ENCODE measurements around the gene POU6F1. TPM values are rescaled to one million over a fixed set of nuclear protein-coding genes. Genes with fewer than 3 reads are reported as not detected.

POU6F1 gene
- total RNA-seq, 1 experiment from 2014 or later: 1.0 TPM

DNA sequence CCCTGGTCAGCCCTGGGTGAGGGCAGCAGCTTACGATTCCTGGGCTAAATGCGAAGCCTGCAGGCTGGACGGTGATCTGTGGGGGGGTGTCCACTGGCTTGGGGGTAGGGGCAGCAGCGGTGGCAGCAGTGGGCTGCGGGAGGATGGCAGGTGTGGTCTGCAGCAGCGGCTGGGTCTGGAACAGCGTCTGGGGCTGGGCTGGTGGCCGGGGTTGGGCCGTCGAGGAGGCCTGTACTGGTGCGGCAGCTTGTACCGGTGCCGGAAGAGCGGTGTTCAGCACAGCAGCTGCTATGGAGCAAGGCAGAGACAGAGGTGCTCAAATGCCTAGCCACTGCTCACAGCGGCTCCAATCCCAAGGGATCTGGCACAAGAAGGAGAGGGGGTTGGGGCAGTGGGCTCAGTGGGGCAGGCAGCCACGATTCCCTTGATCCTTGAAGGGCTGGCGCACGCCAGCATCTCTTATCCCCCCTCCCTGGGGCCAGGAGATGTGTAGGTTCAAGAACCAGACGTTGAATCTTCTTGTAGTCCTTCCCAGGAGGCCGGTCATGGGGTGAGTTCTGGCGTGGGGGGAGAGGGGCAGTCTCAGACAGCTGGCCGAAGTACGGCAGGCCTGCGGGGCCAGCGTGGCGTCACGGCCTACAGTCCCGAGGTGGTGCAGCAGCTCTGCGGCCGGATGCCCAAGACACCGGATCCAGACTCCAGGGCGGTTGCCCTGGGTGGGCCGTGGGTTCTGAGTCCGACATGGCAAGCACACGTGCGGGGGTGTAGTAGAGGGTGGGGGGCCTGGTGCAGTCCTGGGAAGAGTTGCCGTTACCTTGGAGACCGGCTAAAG, 19.9 kb downstream of the POU6F1 start:
- DNase-seq (ENCODE audit: low spot score): no peak

- no peak for DNase-seq (ENCODE audit: low spot score)
Observed at GRCh38 chr12:51196547-51196946, 21.3 kb downstream of the POU6F1 start.

DNA sequence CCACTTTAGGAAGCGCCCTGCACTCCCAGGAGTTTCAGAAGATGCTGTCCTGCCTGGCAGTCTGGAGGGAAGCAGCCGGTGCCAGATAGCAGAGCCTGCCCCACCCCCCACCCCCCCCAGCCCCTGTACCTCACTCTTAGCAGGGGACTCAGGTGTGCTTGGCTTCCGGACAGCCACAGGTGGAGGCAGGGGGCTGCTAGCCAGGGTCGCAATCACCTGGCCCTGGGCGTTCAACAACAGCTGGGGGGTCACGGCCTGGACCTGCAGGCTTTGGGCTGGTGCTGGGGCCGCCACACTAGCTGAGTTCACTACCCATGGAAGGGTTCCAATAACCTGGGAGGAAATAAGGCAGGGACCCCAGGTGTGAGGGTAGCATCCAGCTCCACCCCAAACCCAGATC, 22.0 kb downstream of the POU6F1 start:
- DNase-seq (ENCODE audit: low spot score): no peak

- DNase-seq (ENCODE audit: low spot score): no peak
Observed at GRCh38 chr12:51192284-51192671, 25.6 kb downstream of the POU6F1 start.

DNA sequence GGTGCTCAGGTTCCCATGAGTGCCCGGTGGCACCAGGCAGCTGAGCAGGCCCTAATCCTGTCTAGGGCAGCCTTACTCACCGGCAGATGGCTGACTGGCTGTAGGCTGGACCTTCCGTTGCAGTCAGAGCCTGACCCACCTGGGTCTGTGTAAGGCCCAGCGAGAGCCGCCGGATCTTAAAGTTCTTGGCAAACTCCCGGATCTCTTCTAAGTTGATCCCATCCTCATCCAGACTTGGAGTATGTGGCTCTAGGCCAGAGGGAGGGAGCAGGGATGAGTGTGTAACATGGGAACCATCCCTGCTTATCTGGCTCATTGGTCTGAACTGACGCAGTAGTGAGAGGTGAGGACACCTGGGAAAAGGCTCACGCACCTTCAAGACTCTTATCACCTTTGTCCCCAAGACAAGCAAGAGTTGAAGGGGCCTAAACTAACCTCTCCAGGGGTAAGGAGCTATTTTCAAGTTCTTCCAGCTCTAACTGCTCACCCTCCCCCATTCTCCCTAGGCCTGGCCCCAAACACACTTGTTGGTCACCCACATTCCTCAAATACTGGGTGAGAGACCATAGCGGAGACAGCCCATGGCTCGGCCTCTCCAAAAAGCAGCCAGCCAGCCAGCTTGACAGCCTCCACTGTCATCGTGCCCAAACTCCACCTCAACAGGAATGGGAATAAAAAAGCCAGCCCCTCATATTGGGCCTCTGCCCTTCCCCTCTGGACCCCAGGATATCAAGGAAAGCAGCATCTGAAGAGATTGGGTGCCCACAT, 26.2 kb downstream of the POU6F1 start:
- no peak for DNase-seq (ENCODE audit: low spot score)

DNA sequence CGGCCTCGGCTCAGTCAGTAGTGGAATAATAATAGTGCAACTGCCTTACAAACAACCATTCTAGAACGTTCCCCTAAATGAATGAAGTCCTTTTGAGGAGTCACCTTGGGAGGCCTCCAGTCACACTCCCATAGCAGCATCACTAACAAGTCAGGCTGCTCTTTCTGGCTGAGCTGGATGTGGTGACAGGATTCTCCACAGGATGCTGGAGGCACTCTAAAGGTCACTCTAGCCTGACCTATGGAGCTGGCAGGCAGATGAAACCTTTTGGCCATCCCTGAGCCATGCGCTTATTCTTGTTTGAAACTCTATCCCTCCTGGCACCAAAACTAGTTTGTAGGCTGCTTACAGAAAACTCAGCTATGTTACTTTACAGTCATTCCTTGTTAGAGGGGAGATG, 27.0 kb downstream of the POU6F1 start:
- DNase-seq (ENCODE audit: low spot score): no peak

GRCh38 chr12:51189790-51190355, 28.0 kb downstream of the POU6F1 start:
- DNase-seq (ENCODE audit: low spot score): no peak

DNA sequence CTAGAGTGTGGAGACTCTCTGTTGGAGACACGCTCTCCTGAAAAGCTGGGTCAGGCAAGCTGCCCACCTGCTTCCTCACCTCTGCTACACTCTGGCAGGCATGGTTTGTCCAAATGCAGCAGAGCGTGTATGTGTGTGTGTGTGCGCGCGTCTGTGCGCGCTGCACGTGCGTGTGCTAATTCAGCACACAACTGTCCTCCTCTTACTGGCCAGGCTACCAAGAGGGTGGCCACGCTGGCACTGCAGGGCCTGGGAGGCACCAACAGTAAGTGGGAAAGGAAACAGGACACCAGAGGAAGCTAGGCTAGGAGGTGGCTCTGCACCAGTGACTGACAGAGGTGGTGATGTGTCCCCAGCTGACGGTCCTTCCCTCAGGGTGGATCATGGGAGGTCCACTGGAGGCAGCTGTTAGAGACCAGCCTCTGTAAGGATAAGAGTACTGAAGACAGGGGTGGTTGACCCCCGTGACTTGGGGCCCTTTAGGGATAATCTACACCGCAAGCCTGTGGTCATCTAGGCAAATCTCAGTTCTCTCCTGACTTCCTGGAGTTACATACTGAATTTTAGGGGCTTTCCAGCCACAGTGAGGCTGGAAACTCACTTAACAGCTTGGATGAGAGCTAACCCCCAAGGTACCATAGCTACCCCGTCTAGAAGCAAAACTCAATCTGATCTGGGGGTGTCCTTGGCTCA, 29.4 kb downstream of the POU6F1 start:
- no peak for DNase-seq (ENCODE audit: low spot score)

DNA sequence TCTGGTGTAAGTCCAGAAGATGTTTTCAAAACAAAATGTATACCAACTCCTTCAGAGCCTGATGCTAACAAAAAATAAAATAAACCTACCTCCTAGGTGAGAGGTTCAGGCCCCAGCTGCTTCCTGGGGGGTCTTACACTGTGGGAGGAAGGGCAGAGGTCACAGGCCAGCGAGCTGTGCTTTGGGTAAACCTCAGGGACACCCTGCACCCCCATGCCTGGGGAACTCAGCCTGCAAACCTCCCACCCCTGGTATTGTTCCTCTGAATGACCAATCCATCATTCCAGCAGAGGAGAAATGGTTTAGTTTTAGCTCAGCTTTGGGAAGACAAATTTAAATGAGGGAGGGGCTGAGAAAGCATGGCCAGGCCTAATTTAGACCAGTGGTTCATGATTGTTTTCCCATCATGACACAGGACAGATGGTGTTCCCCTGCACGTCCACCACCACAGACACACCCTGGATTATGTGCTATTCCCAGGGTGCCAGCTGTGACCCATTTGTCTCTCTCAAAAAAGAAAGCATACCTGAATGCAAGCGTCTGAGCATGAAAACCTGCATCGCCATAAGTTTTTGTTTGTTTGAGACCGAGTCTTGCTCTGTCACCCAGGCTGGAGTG, 30.4 kb downstream of the POU6F1 start:
- DNase-seq (ENCODE audit: low spot score): no peak

DNA sequence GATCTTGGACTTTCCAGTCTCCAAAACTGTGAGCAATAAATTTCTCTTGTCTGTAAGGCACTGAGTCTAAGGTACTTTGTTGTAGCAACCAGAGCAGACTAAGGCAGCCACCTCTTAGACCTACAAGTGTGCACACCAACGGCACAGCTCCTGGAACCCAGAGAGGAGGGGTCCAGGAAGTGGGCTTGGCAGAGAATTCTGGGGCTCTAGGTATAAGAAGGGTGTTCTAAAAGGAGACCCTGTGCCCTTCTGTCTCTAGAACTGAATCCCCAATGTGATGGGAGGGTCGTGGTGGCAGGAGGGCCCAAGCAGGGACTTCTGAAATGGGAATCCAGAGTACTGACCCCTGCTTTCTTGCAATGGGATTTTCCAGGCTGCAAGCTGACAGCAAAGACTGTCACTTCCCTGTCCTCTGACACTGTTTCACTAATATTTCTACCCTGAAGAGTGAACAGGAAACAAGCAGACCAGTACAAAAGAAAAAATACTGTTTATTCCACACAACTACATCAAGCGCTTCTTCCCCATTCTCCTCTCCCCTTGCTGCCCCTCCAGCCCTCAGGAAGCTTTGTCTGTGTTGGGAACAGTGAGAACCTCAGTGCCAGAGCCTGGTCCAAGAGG, 31.3 kb downstream of the POU6F1 start:
- DNase-seq (ENCODE audit: low spot score): no peak

DNA sequence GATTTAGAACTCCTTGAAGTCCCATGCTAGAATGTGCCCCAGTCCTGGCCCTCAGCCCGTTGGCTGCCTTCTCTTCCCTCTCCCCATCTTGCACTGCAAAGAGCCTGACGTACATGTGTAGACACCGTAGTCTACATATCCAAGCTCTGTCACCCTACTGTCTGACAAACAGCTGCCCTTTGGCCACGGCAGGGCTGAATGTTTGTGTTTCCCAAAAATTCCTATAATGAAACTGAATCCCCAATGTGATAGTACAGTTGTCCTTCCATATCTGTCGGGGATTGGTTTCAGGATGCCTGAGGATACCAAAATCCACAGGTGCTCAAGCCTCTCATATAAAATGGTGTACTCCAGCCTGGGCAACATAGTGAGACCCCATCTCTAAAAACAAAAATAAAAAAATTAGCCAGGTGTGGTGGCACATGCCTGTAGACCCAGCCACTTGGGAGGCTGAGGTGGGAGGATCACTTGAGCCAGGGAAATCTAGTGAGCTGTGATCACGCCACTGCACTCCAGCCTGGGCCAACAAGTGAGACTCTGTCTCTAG, 32.6 kb downstream of the POU6F1 start:
- no peak for DNase-seq (ENCODE audit: low spot score)

- peak; percentile 19 for DNase-seq (ENCODE audit: low spot score)
Observed at GRCh38 chr12:51183816-51184215, 34.0 kb downstream of the POU6F1 start.

DNA sequence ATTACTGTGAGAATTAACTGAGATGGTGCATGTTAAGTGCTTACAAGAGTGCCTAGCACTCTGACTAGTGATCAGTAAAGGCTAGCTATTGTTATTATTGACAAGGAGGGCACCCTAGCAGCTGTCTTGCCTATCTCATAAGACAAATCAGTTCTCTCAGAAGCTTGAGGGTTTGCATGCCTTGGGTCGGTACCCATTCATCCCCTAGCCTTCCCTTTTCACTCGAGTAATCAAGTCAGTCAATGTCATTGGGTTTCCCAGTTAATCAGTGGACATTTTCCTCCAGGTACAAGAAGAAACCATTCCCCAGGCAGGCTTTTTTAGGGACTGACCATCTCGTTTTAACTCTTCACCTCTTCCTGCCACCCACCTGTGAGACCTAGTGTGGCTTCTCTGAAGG, 34.5 kb downstream of the POU6F1 start:
- no peak for DNase-seq (ENCODE audit: low spot score)

- DNase-seq (ENCODE audit: low spot score): no peak
Observed at GRCh38 chr12:51181558-51181957, 36.3 kb downstream of the POU6F1 start.

DNA sequence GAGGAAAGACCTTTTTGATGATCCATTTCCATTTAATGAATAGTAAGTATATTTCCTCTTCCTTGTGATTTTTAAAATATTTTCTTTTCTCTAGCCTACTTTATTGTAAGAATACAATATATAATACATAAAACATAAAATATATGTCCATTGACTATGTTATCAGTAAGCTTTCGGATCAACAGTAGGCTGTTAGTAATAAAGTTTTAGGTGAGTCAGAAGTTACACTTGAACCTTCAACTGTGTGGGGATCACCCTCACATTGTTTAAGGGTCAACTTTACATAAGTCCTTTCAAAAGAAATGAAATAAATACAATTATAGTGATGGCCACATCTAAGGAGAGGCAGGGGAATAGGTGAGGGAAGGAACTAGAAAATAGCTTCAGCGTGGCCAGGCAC, 40.0 kb downstream of the POU6F1 start:
- no peak for DNase-seq (ENCODE audit: low spot score)

DNA sequence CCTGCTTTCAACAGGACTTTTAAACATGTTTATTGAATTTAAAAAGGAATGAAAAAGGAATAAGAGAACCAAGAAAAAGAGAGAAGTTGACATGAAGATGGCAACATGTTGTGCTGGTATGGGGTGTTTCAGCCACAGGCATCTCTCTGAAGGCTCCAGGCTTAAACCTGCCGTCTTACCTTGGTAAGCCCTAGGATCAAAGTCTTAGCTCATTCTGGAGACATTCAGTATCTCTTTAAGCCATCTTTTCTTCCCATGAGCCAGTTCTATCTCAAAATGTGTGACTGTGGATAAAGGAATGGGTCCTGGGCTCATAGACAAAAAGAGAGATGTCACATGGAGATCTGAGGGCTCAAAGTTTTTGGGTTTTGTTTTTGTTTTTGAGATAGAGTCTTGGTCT, 43.4 kb downstream of the POU6F1 start:
- DNase-seq (ENCODE audit: low spot score): no peak

DNA sequence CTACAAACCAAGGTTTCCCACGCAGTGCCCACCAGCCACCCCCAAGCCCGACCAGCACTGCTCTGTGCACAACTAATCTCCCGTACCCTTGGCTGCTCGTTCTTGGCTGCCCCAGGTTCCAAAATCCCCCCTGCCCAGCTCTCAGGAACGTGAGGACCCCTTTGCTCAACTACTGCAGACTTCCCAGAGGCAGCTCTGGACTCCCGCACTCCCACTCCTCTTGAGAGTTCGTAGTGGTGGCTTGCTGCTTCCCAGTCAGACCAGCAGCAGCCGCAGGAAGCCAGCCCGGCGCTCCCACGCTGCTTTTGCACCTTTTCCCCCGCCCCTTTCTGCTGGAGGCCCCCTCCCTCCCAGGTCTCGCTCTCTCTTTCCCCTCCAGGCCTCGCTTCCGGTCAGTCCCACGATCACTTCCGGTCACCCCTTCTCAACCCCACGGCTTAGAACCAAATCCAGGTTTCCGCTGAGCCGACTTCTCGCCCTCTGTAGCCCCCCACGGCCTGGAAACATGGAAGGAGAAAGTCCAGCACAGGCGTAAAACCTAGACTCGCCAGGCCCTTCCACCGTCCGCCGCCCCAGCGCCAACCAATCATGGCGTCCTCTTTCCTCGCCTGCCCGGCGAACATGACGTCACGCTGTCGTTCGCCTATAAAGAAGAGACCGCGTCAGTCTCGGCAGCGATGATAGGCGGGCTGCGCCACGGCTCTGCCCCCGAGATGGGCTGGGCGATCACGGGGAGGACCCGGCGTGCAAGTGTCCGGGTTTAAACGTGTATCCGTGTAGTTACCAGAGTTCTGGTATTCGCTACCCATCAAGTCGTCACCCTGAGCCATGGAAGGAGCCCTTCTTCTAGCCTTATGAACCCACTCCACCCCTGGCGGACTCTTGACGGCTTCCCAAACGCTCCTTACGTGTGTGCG, 45.1 kb downstream of the POU6F1 start, which contains the start of gene TFCP2:
Gene TFCP2, minus strand, starts transcription at position 621 of the 917 bp plus-strand sequence. CDS start 713 bp downstream, outside the sequence.
- peak; percentile 89 for DNase-seq (ENCODE audit: low spot score)

- DNase-seq (ENCODE audit: low spot score): peak; percentile 14
Observed at GRCh38 chr12:51171884-51172514, 45.9 kb downstream of the POU6F1 start.

DNA sequence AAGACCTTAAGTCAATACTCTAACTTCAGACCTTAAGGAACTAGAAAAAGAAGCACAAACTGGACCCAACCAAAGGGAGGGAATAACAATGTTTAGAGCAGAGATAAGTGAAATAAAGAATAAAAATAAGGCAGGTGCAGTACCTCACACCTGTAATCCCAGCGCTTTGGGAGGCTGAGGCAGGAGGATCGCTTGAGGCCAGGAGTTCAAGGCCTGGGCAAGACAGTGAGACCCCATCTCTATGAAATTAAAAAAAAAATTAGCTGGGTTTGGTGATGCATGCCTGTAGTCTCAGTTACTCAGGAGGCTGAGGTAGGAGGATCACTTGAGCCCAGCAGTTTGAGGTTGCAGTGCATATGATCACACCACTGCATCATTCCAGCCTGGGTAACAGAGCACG, 54.1 kb downstream of the POU6F1 start:
- DNase-seq (ENCODE audit: low spot score): no peak
